Liver (tissue), 3 donors: ENCODE data around the gene TBC1D24.

Experiments used
- CTCF ChIP-seq: fragments of 150-350 bp; IDR thresholded peaks from 2 replicates; pipeline ENCODE4 v1.5.1; 2017; ENCODE audit warnings: improper control_type of control experiment, low read depth, low read length; ENCODE audit not compliant: missing input control
- SP1 ChIP-seq: IDR thresholded peaks from 2 replicates; pipeline ENCODE4 v1.6.1; 2018; ENCODE audit warnings: antibody characterized with exemption, mild to moderate bottlenecking
- YY1 ChIP-seq: IDR thresholded peaks from 2 replicates; pipeline ENCODE4 v1.6.1; 2016; ENCODE audit warnings: antibody characterized with exemption, mild to moderate bottlenecking
- donor health status: healthy.
- donor health status: healthy.

- TF ChIP-seq CTCF, result no peak
- no peak for TF ChIP-seq SP1
- no peak for TF ChIP-seq YY1
Measured at GRCh38 chr16:2451851-2452320, 23.0 kb upstream of the TBC1D24 start.
